NCI-H187 (cell line): ENCODE data around the gene PEX5.
A peak's percentile ranks its signal among the peaks of the same experiment; 100 is the strongest.
"Not testable (repeated sequence)": the region's sequence is repeated elsewhere in the genome, so short reads cannot be mapped to it uniquely, and the experiment has no call there.

ENCODE experiments used
- DNase-seq, 2 experiments: peaks; one replicate each; lab custom pipeline; 2025; lab: John Stamatoyannopoulos, UW

Gene PEX5

DNA sequence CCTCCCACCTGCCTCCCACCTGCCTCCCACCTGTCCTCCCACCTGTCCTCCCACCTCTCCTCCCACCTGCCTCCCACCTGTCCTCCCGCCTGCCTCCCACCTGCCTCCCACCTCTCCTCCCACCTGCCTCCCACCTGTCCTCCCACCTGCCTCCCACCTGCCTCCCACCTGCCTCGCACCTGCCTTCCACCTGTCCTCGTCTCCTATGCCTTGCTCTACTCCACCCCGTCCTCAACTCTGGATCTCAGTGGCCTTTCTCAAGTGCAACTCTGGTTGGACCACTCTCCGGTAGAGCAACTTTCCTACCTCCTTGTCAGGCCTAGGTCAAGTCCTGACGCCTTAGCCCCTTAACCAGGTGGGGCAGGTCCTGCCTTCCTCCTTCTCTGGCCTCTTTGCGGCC lies 29.3 kb upstream of the PEX5 start:
- DNase-seq = no peak

DNA sequence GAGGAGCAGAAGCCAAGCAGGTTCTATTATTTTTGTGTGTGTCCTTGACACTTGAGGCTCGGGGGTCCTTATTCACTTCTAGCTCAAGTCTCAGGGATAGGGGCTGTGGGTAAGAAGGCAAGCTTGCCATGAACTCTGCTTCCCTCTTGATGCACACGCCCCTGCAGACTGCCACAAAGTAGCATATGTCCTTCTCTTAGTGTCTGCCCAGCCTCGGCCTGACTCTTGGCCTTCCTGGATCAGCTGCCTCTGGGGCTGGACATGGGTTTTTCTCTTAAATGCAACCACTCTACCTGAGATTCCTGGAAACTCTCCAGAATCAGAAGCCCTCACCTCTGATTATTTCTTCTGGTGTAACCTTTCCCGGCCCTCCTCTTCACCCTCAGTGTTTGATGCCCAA lies 28.2 kb upstream of the PEX5 start:
- no peak for DNase-seq

DNA sequence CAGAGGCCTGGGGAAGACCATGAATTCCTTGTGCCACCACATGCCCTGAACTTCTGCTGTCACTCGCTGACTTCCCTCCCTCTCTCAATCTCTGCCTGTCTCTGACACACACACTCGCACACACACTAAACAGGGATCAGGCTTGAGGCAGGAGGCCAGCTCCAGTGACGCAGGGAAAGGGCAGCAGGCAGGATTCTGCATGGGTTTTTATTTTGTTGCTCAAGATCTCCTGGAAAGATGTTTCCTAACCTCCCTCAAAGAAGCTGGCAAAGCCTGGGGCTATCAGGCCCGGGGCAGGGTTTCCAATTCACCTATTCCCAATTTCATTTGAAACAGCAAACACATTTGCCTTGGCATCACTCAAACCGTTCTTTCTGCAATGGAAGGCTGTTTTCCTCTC lies 27.7 kb upstream of the PEX5 start:
- no peak for DNase-seq

DNA sequence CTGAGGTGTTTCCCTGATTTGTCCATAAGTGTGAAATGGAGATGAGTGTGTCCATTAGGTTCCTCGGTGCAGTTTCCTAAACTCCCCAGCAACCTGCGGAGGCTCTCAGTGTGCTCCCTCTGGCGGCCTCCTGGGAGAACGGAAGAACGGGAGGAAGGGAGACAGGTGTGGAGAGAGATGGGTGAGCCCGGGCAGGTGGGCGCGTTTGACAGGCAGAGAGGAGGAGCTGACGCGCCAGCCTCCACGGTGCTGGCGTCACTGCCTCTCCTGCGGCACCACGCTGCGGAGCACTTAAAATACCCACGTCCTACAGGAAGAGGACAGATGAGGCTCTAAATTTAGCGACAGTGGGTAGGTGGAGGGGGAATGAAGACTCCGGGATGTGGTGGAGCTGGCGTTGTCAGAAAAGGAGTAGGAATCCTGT lies 26.8 kb upstream of the PEX5 start:
- DNase-seq = peak; percentile 26 to 67

DNA sequence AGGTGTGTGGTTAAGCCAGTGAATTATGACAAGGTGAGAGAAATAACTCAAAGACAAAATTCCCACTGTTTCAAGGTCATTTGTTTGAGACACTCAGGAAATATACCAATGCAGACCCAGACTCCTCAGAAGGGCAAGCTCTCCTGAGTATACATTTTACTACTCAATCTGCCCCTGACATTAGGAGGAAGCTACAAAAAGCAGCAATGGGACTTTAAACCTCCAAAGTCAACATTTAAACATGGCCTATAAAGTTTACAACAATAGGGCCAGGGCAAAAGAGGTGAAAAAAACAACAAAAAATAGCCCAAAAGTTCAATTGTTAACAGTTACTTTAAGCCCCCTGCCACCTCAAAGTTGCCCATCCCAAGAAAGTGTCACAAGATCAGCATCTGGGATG lies 19.5 kb upstream of the PEX5 start:
- no peak for DNase-seq

DNA sequence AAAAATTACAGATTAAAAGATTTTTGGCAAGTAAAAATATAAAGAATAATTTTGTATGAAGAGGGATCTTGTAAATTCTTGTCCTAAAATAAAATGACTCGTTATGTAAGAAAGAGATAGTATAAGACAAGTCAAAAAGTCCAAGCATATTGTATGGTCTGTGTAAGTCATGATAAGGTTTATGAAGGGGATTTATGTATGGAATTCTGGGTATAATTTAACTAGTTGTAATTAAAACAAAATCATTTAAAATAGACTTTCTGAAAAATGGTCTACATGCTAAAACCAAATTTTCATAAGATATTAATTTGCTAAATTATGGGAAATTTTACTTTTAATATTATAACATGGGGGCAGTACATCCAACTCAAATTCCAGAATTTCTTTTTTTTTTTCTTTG lies 17.6 kb upstream of the PEX5 start:
- DNase-seq = no peak

DNA sequence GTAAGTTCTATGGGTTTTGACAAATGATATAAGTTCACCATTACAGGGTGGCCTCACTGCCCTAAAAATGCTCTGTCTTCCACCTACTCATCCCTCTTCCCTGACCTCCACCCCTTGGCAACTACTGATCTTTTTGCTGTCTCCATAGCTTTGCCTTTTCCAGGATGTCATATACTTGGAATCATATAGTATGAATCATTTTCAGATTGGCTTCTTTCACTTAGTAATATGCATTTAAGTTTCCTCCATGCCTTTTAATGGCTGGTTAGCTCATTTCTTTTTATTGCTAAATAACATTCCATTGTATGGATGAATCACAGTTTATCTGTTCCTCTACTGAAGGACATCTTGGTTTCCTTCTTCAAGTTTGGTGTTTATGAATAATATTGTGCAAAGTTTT lies 14.0 kb upstream of the PEX5 start:
- no peak for DNase-seq

DNA sequence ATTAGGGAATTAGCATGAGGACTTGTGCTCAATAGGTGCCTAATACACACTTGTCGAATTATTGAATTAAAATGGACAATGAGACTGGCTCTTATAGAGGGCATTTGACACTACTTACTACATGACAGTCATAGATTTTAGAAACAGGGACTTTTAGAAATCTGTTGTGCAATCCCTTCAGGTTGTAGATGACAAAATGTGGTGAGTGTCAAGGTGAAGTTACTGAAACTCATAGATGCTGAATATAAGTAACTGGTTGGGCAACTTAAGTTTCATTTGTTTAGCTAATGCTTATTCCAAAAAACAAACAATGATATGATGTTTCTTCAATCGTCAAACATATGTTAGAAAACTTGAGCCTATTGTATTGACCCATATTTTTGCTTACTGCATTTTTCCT lies 12.9 kb upstream of the PEX5 start:
- no peak for DNase-seq

DNA sequence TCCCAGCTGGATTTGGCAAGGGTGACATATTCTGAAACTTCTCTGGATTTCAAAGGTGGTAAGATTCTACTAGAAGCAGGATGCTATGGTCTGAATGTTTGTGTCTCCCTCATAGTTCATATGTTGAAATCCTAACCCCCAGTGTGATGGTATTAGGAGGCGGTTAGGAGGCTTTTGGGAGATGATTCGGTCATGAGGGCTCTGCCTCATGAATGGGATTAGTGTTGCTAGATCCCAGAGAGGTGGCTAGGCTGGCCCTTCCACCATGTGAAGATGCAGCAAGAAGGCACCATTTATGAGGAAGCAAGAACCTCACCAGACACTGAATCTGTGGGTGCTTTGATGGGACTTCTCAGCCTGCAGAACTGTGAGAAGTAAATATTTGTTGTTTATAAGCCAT lies 11.0 kb upstream of the PEX5 start:
- DNase-seq = no peak

DNA sequence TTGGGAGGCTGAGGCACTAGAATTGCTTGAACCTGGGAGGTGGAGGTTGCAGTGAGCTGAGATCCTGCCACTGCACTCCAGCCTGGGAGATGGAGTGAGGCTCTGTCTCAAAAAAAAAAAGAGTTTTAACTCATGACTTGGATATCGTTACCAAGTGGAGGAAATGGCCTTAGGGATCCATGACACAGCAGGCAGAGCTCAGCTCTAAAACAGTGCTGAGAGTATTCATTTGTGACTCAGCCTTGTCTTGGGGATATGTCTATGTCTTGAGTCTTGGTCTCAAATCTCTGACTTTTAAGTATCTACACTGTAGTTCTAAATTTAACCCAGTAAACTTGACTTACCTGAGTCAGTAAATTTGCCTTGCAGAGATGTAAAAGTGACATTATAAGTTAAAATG lies 8.8 kb upstream of the PEX5 start:
- no peak for DNase-seq

DNA sequence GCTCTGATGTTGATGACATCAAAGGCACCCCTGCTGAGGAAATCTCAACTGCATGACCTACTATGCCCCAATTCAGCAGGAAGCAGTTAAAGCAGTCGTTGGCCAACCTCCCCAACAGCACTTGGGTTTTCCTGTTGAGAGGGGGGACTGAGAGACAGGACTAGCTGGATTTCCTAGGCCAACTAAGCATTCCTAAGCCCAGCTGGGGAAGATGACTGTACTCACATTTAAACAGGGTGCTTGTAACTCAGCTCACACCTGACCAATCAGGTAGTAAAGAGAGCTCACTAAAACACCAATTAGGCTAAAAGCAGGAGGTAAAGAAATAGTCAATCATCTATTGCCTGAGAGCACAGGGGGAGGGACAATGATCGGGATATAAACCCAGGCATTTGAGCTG lies 3.4 kb upstream of the PEX5 start:
- not testable (repeated sequence) for DNase-seq

DNA sequence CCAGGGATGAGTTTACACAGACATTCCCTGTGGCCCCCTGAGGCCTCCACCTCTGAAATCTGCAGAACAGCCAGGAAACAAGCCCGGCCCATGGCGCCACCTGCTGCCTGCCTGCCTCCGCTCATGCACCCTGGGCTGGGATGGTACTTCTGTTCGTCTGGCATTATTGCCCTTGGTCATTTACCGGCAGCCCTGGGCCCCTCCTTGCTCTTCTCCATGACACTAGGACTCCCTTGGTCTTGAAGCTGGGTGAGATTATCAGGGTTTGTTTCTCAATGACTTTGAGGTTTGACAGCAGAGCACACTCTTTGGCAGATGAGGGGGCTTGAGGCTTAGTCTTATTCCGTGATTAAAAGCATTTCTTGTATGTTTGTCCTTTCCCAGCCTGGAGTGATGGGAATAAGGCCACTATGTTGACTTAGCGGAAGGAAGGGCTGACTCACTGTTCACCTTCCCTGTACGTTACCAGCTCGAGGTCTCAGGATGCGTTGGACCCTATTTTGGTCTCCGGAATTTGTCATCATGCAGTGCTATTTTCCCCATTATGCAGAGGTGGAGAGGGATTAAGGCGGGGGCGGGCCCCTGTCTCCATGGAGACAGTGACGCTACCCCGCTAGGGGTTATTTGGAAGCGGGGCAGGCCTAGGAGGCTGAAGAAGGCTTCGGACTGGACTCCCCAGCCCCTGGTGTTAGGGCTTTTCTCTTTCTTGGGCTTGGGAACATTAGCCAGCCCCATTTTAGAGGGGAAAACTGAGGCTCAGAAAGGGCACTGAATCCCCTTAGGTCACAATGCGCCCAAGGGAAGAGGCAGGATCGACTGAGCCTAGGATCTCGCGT lies 706 bp upstream of the PEX5 start:
- DNase-seq = peak; percentile 25 to 45

DNA sequence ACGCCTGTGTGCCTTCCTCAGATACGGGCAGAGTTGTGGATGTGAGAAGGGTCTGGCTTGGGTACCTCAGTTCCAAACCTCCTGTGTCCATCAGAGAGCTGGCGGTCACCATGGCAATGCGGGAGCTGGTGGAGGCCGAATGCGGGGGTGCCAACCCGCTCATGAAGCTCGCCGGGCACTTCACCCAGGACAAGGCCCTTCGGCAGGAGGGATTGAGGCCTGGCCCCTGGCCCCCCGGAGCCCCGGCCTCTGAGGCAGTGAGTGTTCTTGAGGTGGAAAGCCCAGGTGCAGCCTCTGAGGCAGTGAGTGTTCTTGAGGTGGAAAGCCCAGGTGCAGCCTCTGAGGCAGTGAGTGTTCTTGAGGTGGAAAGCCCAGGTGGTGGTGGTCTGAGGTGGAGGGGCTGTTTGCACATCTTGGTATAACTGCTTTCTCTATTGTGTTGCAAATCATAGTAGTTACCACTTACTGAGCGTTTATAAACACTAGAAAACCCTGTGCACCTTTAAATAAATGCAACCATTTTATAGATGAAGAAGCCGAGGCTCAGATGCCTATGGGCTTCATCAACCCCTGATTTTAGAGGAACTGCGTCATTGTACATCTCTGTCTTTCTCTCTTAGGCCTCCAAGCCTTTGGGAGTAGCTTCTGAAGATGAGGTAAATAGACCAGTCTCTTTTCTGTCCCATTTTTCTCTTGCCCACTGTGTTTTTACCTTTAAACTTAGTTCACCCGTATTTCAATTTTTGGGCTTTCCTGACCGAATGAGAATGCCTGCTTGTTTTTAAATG lies 976 bp downstream of the PEX5 start:
- DNase-seq = peak; percentile 35 to 36

DNA sequence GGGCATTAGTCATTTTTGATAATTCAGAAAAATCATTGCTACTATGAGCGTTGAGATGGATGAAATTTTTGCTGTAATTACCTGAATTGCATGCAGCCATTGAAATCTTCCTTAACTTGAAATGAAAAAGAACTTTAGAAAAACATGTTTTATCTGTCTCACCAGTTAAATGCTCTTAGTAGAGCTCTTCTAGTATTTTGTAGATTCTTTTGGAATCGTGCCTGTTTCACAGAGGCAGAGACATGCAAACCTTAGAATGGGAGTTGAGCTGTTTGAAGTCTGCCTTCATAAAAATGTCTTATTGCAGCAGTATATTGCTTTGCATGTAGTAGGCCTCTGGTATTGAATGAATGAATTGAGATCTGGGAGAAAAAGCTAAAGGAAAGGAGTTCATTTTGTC lies 4.2 kb downstream of the PEX5 start:
- DNase-seq = no peak

DNA sequence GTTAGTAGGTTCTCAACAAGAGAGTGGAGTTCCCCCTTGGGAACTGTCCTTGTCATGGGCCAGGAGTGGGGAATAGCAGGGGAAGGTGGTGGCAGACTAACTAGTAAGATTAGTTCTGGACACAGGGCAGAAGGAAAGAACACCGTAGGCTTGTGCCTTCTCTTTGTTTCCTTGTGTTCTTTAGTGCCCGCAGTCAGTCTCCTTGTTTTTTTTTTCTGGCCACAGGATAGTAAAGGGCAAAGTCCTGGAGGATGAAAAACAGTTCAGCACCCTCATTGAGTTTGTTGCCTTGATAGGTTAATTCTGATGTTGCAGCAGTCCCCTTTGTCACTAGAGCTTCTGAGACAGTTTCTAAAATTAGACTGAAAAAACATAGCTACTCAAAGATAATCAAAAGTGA lies 8.4 kb downstream of the PEX5 start:
- DNase-seq = no peak

DNA sequence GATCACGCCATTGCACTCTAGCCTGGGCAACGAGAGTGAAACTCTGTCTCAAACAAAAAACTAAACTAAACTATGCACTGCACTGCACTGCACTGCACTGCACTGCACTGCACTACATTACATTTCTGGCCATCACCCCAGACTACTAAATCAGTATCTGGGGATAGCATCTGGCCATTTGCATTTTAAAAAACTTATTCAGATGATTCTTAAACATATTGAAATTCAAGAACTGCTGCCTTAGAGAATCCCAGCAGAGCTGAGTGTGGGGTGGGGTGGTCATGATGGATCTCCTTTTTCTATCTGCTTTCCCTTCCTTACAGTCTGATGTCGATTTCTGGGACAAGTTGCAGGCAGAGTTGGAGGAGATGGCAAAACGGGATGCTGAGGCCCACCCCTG lies 13.6 kb downstream of the PEX5 start:
- no peak for DNase-seq

DNA sequence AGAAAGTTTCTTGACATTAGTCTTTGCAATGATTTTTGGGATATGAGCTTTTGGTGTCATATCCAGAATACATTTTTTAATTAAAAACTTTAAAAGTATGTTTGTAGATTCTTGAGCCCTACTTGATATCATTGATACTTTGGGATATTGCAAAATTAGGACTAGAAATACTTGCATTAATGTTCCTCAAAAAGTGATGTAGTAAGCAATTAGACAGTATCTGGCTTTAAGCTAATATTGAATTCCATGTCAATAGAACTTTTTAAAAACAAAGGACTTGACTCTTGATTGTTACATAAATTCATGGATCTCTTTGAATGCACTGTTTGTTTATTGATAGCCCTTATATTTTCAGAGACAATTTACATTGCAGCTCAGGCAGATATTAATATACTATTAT lies 15.6 kb downstream of the PEX5 start:
- DNase-seq = no peak

DNA sequence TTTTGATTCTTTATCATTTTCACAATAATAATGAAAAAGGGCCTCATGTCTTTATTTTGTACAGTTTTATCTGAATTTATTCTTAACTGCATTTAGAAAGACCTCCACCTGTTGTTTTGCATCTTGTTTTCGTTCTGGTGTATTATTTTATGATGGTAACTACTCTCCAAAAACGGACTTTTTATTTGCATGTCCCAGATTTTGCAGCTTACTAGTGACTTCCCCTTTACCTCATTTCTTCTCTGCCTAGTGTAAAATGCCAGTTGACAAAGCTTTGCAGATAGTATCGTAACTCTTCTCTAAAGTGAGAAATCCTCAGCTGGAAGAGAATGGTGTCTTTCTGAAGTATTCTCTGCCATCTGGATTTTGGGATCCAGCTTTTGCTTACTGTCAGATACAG lies 17.2 kb downstream of the PEX5 start:
- DNase-seq = no peak

DNA sequence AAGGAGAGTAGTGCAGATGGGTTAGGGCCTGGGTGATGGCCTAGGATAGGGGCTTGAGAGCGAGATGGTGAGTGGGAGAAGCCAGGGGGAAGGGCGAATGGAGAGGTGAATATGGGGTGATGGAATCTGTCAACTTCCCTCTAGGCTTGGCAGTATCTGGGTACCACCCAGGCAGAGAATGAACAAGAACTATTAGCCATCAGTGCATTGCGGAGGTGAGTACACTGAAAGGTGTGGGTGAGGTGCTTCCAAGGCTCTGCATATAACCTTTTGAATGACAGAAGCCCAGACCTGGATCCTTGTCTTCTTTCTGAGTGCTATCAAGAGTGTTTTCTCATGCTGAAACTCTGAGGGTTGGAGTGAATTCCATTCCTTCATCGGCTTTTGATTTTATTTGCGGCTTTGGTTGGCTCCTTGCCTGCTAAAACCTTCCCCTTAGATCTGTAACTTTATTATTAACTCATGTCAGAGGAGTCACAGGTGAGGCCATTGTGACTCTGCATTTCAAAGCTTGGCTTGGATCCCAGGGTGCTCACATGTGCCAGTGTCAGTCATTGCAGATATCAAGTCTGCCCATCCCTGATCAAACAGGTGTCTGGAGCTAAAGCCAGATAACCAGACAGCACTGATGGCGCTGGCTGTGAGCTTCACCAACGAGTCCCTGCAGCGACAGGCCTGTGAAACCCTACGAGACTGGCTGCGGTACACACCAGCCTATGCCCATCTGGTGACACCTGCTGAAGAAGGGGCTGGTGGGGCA lies 18.6 kb downstream of the PEX5 start:
- no peak for DNase-seq

DNA sequence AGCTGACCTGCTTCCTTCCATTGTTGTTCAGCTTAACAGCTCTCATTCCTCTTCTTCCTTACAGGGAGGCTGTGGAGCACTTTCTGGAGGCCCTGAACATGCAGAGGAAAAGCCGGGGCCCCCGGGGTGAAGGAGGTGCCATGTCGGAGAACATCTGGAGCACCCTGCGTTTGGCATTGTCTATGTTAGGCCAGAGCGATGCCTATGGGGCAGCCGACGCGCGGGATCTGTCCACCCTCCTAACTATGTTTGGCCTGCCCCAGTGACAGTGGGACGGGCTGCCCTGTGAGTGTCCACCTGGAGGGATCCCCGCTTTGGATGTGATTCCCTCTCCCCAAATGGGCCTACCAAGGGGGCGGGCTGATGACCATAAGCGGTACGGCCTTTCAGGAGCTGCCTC lies 20.5 kb downstream of the PEX5 start:
- DNase-seq = no peak

DNA sequence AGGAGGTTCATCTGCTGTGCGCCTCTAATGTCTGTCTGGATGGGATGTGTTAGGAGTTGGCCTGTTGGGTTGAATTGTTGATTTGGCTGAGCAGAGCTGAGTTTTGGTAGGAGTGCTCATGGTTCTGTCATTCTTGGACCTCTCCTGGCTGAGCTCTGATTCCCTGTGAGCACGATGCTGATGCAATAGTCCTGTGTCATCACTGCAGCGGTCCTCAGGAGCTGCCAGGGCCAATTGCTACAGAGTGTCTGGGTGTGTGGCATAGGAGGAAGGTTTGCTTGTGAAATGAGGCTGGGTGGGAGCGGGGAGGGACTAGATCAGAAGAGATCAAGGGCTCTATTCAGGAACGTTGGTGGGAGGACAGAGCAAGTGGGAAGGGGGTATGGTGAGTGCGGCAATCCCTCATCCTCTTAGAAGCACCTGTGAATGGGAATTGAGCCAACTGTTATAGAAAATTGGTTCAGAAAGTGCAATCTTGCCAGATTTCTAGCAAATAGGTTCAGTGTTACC lies 21.2 kb downstream of the PEX5 start:
- no peak for DNase-seq

DNA sequence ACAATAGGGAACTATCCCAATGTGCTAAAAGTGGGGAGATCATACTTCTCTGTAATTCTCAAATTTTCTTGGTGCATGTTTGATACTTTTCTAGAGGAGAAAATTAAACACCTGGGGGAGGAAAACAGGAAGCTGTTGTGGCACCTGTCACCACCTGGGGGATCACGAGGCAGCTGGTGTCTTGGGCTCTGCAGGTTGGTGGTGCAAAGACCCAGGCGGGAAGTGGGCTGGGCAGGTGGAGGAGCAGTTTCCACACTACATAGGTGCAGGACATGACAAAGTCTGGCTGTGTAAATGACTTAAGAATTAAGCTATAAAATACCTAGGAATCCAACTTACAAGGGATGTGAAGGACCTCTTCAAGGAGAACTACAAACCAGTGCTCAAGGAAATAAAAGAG lies 23.2 kb downstream of the PEX5 start:
- no peak for DNase-seq

DNA sequence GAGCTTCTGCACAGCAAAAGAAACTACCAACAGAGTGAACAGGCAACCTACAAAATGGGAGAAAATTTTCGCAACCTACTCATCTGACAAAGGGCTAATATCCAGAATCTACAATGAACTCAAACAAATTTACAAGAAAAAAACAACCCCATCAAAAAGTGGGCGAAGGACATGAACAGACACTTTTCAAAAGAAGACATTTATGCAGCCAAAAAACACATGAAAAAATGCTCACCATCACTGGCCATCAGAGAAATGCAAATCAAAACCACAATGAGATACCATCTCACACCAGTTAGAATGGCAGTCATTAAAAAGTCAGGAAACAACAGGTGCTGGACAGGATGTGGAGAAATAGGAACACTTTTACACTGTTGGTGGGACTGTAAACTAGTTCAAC lies 24.3 kb downstream of the PEX5 start:
- DNase-seq = not testable (repeated sequence)
